BJ (cell line): Measurements from ENCODE around the gene CMTM7. TPM values are rescaled to one million over a fixed set of nuclear protein-coding genes. Genes with fewer than 3 reads are reported as not detected.

Experiments
- CTCF ChIA-PET: fragments of 350-600 bp; formaldehyde crosslinking; extraction: SDS; loops from one replicate; lab custom pipeline; 2021; ENCODE audit warnings: antibody characterized with exemption, inconsistent platforms; lab: Yijun Ruan, JAX
- POLR2A ChIA-PET: fragments of 300-600 bp; sonication (Branson Sonifier 250); formaldehyde crosslinking; extraction: SDS; loops from one replicate; lab custom pipeline; 2021; ENCODE audit warnings: antibody characterized with exemption; lab: Charles Lee
- DNase-seq: peaks from one replicate; pipeline ENCODE4 v3.0.0-alpha.2; 2011; ENCODE audit warnings: low read depth
- H3K27me3 ChIP-seq: 2 replicates; pipeline ENCODE4 v1.6.0; 2011; ENCODE audit warnings: low read length; ENCODE audit not compliant: control insufficient read depth, insufficient read depth
- H3K36me3 ChIP-seq: 2 replicates; pipeline ENCODE4 v1.5.1; 2011; ENCODE audit warnings: low read length; ENCODE audit not compliant: control insufficient read depth, insufficient read depth
- H3K4me3 ChIP-seq: 2 replicates; pipeline ENCODE4 v1.5.1; 2011; ENCODE audit warnings: low read depth, mild to moderate bottlenecking, control low read depth, low read length
- CTCF ChIP-seq: IDR thresholded peaks from 2 replicates; pipeline ENCODE4 v1.5.1; 2011; ENCODE audit warnings: low read depth, mild to moderate bottlenecking, control low read depth, inconsistent platforms, low read length, moderate library complexity; ENCODE audit not compliant: insufficient read depth
- polyA plus RNA-seq: library from polyadenylated mRNA; depleted of rRNA; stranded (reverse); fragments of >200 nt; gene quantifications from 2 replicates; pipeline ENCODE4 v1.2.3, GENCODE V29; 2011

The CMTM7 gene
- polyA plus RNA-seq, 1 experiment: 13.7 TPM

DNA sequence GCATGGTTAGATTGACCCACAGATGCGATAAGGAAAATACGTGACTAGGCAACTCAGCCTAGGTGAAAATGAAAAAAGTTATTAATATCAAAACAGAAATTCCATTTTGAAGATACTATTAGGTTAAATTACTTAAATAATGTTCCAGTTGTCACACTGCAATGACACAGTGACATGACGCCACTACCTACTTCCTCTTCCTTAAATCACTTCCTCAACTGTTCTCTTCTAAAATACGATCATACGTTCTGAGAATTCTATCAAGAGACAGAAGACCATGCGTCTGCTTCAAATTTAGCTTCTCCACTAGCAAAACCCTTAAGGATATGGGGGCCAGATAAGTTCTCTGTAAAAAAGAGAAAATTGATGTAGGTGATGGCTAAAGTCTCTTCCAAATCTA, 92.8 kb downstream of the CMTM7 start:
- no peak for TF ChIP-seq CTCF
- POLR2A ChIA-PET: no interaction called here
- CTCF ChIA-PET: interaction anchor here (2.8 kb wide), 1 partner anchor 16 kb away, joined by 10 read pairs; no protein-coding TSS in a partner anchor
- no peaks in the 10 kb centered on the region for H3K27me3 ChIP-seq
- H3K4me3 ChIP-seq: no peak overlapping the region
- DNase-seq: no peak
- no peaks in the 10 kb centered on the region for H3K36me3 ChIP-seq

GRCh38 chr3:32487781-32488473, 96.3 kb downstream of the CMTM7 start:
- Histone ChIP-seq H3K36me3 (no peaks in the 10 kb centered on the region), H3K4me3 (no peak overlapping the region), H3K27me3 (no peaks in the 10 kb centered on the region)
- DNase-seq: no peak
- TF ChIP-seq CTCF: no peak
- CTCF ChIA-PET: no interaction called here
- POLR2A ChIA-PET: no interaction called here

- DNase-seq: no peak
- Histone ChIP-seq H3K4me3 (no peak overlapping the region), H3K27me3 (no peaks in the 10 kb centered on the region), H3K36me3 (no peaks in the 10 kb centered on the region)
- CTCF ChIA-PET: no interaction called here
- POLR2A ChIA-PET: no interaction called here
- TF ChIP-seq CTCF: no peak
These were observed 96.9 kb downstream of the CMTM7 start for GRCh38 chr3:32488474-32489008.

GRCh38 chr3:32492684-32493436, 101.2 kb downstream of the CMTM7 start:
- no peak for DNase-seq
- H3K4me3 ChIP-seq: no peak overlapping the region
- no peak for TF ChIP-seq CTCF
- ChIA-PET CTCF (interaction anchor here (0.8 to 2.1 kb wide), 2 partner anchors 25 to 60 kb away, joined by 3 to 4 read pairs; no protein-coding TSS in a partner anchor), POLR2A (no interaction called here)
- no peaks in the 10 kb centered on the region for H3K36me3 ChIP-seq
- H3K27me3 ChIP-seq: no peaks in the 10 kb centered on the region
